C1 segment of cervical spinal cord (tissue), 14 donors: Measurements from ENCODE around the gene PROX1.
A peak's percentile ranks its signal among the peaks of the same experiment; 100 is the strongest.

Experiments used
- DNase-seq, 14 donors: peaks; one replicate each; lab custom pipeline; 2025; lab: John Stamatoyannopoulos, UW

The PROX1 gene

GRCh38 chr1:213997038-213997771 lies 9.4 kb downstream of the PROX1 start:
- DNase-seq: peak in 1 of 14 donors; percentile 35

DNA sequence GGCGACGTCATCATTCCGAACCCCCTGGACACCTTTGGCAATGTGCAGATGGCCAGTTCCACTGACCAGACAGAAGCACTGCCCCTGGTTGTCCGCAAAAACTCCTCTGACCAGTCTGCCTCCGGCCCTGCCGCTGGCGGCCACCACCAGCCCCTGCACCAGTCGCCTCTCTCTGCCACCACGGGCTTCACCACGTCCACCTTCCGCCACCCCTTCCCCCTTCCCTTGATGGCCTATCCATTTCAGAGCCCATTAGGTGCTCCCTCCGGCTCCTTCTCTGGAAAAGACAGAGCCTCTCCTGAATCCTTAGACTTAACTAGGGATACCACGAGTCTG lies 10.0 kb downstream of the PROX1 start:
- no peak for DNase-seq

- DNase-seq: no peak
These were observed 11.0 kb downstream of the PROX1 start for GRCh38 chr1:213998785-213999184.

DNA sequence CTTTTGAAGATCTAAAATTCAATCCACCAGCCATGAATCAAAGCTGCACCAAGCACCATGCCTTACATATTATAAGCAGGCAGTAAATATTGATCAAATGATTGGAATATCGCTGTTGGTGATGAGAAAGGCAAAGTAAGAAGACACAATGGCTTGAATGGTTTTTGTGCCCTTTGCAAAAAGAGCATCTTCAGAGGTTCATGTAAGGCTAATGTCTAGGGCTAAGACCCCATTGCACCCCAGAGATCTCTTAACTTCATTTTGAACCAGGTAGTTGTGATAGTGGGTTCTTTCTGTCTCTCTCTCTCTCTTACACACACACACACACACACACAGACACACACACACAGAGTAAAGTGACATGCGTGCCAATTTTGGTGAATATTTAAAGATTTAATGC lies 12.0 kb downstream of the PROX1 start:
- no peak for DNase-seq

- no peak for DNase-seq
These were observed 14.3 kb downstream of the PROX1 start for GRCh38 chr1:214002060-214002459.

- peak in 1 of 14 donors; percentile 18 for DNase-seq
These were observed 14.7 kb downstream of the PROX1 start for GRCh38 chr1:214002472-214002871.

DNA sequence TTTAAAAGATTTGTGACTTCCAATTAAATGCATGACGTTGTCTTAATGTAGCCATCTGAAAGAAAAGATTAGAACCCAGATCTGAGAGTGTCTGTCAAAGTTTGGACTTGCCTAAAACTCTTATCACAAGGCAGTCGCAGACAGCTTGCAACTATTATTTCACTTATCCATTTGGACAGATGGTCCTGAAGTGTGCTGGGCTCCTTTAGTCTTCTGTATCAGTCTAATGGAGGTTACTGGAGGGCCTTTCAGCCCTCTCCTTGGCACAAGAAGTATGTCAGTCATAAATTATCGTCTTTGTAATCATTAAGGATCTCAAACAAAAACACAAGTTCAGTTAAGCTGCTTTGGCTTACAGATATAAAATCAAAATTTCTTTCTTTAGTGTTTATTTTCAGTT lies 15.5 kb downstream of the PROX1 start:
- DNase-seq: peak in 1 of 14 donors; percentile 23

GRCh38 chr1:214004014-214004413 lies 16.2 kb downstream of the PROX1 start:
- DNase-seq: no peak

GRCh38 chr1:214004795-214005194 lies 17.0 kb downstream of the PROX1 start:
- no peak for DNase-seq

DNA sequence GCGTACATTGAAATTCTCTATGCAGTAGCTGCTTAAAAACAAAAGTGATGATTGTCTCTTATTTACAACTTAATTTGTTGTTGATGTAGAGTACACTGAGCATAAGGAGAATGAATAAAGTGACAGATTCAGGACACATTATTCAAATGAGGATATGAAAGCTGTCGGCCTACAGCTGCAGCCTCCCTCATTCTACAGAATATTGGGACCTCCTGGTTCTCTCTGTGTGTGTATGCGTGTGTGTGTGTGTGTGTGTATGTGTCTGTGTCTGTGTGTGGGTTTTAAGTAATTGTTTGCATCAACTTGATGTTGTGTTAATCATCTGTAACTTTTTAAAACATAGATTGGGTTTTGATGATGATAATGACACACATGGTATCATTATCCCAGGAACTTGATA lies 17.9 kb downstream of the PROX1 start:
- no peak for DNase-seq

DNA sequence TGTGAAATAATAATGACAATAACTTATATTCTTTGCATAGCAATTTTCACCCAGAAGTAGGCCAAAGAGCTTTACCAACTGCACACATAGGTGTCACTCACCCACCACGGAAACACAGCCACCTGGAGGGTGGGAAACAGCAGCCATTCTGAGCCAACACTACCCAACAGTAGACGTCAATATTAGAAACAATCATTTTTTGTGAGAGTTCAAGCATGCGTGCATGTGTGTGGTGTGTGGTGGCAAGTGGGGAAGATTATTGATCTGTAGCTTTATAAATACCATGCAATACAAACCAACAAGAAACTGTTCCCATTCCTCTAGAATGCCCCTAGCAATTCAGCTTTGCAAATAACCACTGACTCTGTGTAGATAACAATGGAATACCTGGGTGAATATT lies 19.1 kb downstream of the PROX1 start:
- no peak for DNase-seq

DNA sequence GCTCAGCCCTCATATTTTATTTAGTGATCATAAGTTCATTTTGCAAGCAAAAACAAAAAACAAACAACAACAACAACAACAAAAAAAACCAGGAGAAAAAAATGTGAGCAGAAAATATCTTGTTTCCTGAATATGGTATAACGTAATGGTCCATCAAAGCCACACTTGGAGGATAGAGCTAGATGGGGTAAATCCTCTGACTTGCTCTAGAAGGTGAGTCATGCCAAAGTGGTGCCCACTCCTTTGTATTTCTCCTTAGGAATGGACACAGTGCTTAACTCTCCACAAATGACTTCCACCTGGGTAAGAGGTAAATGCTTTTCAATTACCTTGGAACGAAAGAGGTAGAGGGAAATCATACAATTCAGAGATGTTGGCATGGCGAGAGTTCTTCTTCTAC lies 20.6 kb downstream of the PROX1 start:
- DNase-seq: no peak

- DNase-seq: peak in 1 of 14 donors; percentile 36
These were observed 21.1 kb downstream of the PROX1 start for GRCh38 chr1:214008791-214009422.

DNA sequence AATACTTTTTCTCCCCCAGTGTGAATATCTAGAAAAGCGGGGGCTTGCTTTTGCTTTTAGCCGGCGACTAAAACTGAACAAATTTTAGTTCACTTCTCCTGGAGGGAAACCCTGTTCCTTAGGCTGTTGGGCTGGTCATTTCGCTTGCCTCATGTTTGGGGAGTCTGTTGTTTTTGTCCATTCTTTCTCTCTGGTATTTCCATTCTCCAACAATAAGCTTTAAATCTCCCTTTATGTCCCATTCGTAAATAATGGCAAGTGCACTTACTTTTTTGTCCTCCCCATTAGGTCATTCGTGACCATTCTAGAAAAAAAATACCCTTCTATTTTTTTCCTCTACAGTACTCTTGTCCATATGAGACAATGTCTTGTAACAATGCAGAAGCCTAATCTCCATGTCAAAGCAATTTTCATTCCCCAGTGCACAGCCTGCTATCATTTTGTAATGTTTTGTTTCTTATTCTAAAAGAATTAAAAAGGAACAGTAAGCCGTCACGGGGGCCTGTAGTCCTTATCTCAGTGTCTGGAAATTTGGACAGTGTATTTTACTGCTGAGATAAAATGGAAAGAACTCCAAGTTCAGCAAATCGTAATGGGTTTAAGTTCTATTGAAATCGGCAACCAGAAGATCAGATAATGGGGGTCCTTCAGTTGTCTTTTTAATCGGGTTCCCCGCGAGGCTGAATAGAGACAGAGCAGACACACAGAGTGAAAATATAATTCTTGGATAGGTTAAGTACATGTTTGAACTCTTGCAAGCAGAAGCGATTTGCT lies 21.8 kb downstream of the PROX1 start:
- DNase-seq: no peak

DNA sequence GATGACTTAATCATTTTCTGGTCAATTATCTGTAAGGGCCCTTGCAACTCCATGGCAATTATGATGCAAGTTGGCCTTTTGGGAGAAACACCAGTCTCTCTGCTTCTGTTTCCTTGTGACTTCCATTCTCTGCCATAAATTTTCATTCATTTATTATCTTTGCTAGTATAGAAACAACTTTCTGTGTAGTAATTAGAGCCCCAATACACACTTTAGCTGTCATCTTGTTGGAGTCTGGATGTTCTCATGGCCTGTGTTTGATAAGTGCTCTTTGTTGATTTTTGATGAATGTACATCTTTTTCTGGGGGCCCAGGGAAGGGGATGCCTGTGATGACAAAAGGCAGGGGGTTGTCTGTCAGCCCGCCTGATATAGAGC lies 22.4 kb downstream of the PROX1 start:
- no peak for DNase-seq

GRCh38 chr1:214010717-214011116 lies 22.9 kb downstream of the PROX1 start:
- no peak for DNase-seq

GRCh38 chr1:214012418-214012817 lies 24.6 kb downstream of the PROX1 start:
- DNase-seq: no peak

DNA sequence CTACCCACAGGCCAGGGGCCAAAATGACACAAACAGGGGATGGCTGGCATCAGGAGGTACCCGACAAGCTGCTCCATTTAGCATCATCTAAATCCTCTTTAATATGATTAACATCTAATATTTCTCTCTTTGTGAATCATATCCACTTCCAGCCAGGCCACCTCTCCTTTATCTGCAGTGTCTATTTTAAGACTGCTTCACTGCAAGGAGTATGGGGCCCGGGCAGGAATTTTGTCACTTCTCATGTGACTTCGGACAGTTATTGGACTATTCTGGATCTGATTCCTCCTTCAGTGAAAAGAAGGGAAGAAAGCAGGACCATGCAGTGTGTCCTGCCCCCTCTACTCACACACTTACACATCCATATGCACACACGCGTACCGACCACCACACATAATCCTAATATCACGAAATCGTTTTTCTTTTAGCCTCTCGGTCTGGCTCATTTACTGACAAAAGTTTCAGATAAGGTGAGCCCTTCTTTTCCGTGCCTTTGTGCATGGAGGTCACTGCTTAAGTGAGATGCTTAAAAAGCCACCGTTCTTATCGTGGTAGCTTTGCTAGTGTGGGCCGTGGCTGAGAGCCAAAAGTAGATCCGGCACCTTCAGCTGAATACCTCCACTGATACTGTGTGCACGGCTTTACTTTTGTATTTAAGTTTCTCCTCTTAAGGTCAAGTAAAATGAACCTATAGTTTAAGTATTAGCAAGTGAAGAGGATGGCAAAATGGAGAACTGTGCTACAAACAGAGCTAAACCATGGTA lies 26.0 kb downstream of the PROX1 start:
- DNase-seq: no peak

DNA sequence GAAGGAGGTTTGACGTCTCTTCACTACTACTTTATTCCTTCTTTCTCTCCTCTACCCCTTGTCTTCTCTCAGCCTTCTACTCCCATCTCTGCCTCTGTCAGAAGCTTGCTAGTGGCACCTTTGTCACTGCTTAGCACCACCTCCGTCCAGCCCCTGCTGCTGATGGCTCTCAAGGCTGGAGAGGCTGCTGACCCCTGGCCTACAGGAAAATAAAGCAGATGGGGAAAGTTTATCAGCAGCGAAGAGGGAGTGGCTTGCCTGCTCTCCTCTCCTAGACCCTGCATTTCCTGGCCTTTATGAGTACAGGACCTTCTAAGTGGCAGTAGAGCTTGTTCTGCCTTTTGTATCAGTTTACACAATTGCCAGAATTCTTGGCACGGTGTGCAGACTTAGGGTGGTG lies 27.0 kb downstream of the PROX1 start:
- no peak for DNase-seq

DNA sequence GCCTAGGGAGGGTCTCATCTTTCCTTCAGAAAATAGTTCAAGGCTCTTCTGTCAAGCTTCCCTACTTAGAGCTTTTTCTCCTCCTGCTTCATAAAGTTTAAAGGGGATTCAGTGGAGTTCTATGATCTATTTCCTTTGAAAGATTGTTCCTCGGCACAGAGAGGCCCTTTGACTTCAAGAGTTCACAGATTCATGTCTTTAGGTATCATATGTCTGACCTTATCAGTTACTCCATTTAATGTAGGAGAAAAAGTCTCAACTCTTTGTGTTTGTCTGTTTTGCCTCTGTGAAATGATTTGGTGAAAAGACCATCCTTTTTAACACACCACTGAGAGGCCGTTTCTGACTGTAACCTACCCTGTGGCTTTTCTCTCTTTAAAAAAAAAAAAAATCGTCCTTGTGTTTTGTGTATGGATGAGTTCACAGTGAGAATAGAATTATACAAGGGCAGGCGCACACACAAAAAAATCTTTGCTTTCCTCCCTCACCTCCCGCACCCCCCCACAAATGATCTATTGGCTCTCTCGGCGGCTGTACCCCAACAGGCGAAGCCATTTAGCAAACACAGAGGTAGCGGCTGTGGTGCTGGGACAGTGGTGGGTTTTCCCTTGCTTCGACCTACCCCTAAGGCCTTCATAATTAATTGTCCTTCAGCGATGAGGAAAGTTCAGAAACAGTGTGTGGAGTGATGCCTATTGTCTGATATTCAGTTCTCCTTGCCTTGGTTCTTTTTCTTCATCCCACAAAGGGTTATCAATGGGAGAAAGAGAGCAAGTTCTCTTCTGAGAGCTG lies 29.6 kb downstream of the PROX1 start:
- DNase-seq: no peak
